ENCODE results near the gene FOXD4.
"Not testable (repeated sequence)": the region's sequence is repeated elsewhere in the genome, so short reads cannot be mapped to it uniquely, and the experiment has no call there.

GRCh38 chr9:139880-140279 lies 21.7 kb upstream of the FOXD4 start:
- TF ChIP-seq CTCF, POLR2A (IDR thresholded peaks at IDR 0.05): not testable (repeated sequence)
